Keratinocyte (primary cell): ENCODE data around the gene KCTD21.

Source experiments
- CTCF ChIP-seq, 3 experiments: IDR thresholded peaks in 1 of 3; conservative IDR thresholded peaks in 1 of 3; optimal IDR thresholded peaks in 1 of 3; 2 replicates in 2 of 3; 3 replicates in 1 of 3; pipeline versions ENCODE3 to v1.5.1; 2011; ENCODE audit warnings: low read length in 3 of 3, mild to moderate bottlenecking in 3 of 3, moderate library complexity in 2 of 3, control low read depth in 1 of 3, inconsistent platforms in 1 of 3; ENCODE audit not compliant: insufficient read depth in 2 of 3; ENCODE audit errors: extremely low read depth in 1 of 3
- EZH2 ChIP-seq: IDR thresholded peaks from one replicate; pipeline ENCODE4 v1.6.1; 2012; ENCODE audit warnings: inconsistent platforms, mild to moderate bottlenecking, low read length, moderate library complexity

GRCh38 chr11:78219493-78220217, 31.2 kb upstream of the KCTD21 start:
- no peak for TF ChIP-seq CTCF (optimal IDR thresholded peaks at IDR 0.05 in 1 of 3, IDR thresholded peaks at IDR 0.05 in 1 of 3, conservative IDR thresholded peaks at IDR 0.05 in 1 of 3; ENCODE audit: extremely low read depth in 1 of 3, insufficient read depth in 2 of 3, low read length in 3 of 3)
- TF ChIP-seq EZH2: no peak
